Activated CD8-positive, alpha-beta memory T cell treated with anti-CD3 and anti-CD28 coated beads, Interleukin-2, amount 50 U/mL, for 1 hour (primary cell): ENCODE data around the gene TXNRD1.

ENCODE experiments used
- DNase-seq: peaks from one replicate; pipeline ENCODE4 v3.0.0-alpha.2; 2020; ENCODE audit errors: extremely low read depth

Gene TXNRD1

GRCh38 chr12:104350211-104351056 is 134.9 kb downstream of the TXNRD1 start:
- no peak for DNase-seq

GRCh38 chr12:104351057-104351983 is 135.7 kb downstream of the TXNRD1 start:
- DNase-seq, result no peak

- no peak for DNase-seq
These were observed 136.6 kb downstream of the TXNRD1 start for GRCh38 chr12:104352106-104352713.

- no peak for DNase-seq
These were observed 137.7 kb downstream of the TXNRD1 start for GRCh38 chr12:104353012-104353981.

GRCh38 chr12:104354167-104354867 is 138.7 kb downstream of the TXNRD1 start:
- DNase-seq, result no peak

- no peak for DNase-seq
These were observed 139.4 kb downstream of the TXNRD1 start for GRCh38 chr12:104354868-104355570.

- no peak for DNase-seq
These were observed 140.1 kb downstream of the TXNRD1 start for GRCh38 chr12:104355630-104356029.

GRCh38 chr12:104356231-104357115 is 140.9 kb downstream of the TXNRD1 start:
- no peak for DNase-seq

GRCh38 chr12:104357421-104357952 is 141.9 kb downstream of the TXNRD1 start:
- no peak for DNase-seq

GRCh38 chr12:104358353-104359003 is 142.9 kb downstream of the TXNRD1 start:
- DNase-seq, result peak; percentile 37

GRCh38 chr12:104359216-104359615 is 143.6 kb downstream of the TXNRD1 start:
- no peak for DNase-seq

- DNase-seq, result no peak
These were observed 144.6 kb downstream of the TXNRD1 start for GRCh38 chr12:104360157-104360556.

- DNase-seq, result no peak
These were observed 145.6 kb downstream of the TXNRD1 start for GRCh38 chr12:104360983-104361707.

- no peak for DNase-seq
These were observed 150.4 kb downstream of the TXNRD1 start for GRCh38 chr12:104365921-104366410.

- DNase-seq, result no peak
These were observed 154.1 kb downstream of the TXNRD1 start for GRCh38 chr12:104369708-104370107.

GRCh38 chr12:104371043-104371870 is 155.7 kb downstream of the TXNRD1 start:
- no peak for DNase-seq
